Measurements from ENCODE around the gene LRP1-AS.

LRP1-AS gene

GRCh38 chr12:57180321-57180989 is 33.0 kb upstream of the LRP1-AS start:
- DNase-seq (ENCODE audit: low read depth in 2 of 3, low spot score in 2 of 3) = no peak

DNA sequence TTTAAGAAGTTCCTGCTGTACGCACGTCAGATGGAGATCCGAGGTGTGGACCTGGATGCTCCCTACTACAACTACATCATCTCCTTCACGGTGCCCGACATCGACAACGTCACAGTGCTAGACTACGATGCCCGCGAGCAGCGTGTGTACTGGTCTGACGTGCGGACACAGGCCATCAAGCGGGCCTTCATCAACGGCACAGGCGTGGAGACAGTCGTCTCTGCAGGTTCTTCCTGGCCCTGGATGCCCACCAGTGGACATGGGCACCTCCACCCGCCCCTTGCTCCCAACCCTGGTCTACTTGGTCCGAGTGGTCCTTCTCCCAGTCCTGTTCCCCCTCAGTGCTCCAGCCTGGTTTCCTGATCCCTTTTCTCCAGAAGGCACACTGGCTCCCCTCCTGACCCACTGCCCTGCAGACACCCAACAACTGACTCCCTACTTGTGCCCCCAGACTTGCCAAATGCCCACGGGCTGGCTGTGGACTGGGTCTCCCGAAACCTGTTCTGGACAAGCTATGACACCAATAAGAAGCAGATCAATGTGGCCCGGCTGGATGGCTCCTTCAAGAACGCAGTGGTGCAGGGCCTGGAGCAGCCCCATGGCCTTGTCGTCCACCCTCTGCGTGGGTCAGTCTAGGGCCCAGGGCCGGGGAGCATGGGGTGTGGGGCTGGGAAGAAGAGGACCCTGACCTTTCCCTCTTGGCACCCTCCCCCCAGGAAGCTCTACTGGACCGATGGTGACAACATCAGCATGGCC is 32.1 kb upstream of the LRP1-AS start:
- no peak for DNase-seq (ENCODE audit: low read depth in 2 of 3, low spot score in 2 of 3)

DNA sequence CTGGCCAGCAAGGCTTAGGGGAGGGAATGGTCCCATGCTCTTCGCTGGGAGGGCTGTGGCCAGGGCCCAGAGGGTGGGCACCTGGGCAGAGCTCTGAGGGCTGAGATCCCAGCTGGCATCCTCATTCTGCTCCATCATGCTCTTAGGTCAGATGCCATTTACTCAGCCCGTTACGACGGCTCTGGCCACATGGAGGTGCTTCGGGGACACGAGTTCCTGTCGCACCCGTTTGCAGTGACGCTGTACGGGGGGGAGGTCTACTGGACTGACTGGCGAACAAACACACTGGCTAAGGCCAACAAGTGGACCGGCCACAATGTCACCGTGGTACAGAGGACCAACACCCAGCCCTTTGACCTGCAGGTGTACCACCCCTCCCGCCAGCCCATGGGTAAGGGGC is 30.8 kb upstream of the LRP1-AS start:
- DNase-seq (ENCODE audit: low read depth in 2 of 3, low spot score in 2 of 3) = no peak

DNA sequence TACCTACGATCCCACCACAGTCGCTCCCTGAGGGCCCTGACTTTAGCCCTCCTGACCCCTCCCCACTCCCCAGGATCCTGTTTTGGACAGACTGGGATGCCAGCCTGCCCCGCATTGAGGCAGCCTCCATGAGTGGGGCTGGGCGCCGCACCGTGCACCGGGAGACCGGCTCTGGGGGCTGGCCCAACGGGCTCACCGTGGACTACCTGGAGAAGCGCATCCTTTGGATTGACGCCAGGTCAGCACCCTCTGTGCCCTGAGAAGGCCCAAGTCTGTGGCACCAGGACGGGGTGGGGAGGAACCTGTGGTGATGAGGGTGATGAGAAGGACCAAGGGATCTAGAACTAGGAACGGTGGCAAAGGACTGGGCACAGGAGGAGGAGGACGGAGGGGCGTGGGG is 29.9 kb upstream of the LRP1-AS start:
- DNase-seq (ENCODE audit: low read depth in 2 of 3, low spot score in 2 of 3) = no peak

DNA sequence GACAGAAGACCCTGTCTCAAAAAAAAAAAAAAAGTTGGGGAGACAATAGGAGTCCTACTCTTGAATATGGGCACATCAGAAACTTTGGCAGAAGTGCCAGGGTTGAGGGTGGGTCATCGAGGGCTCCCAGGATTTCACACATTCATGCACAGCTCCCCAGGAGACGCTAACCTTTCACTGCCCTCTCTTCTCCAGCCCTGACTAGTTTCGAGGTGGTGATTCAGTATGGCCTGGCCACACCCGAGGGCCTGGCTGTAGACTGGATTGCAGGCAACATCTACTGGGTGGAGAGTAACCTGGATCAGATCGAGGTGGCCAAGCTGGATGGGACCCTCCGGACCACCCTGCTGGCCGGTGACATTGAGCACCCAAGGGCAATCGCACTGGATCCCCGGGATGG is 29.4 kb upstream of the LRP1-AS start:
- no peak for DNase-seq (ENCODE audit: low read depth in 2 of 3, low spot score in 2 of 3)

DNA sequence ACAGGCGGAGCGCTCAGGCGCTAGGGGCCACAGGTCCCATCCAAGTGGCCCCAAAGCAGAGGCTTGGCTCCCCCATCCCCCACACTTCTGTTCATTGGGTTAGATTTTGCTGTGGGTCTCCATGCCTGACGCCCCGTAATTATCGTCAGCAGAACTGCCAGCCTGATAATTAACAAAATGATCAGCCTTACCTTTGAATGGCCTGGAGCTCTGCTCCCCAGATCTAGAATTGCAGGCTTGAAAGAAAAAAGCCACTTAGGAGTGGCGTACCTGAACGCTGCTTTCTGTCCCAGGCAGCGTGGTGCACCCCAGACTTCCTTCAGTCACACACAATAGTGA is 28.7 kb upstream of the LRP1-AS start:
- DNase-seq (ENCODE audit: low read depth in 2 of 3, low spot score in 2 of 3) = no peak

DNA sequence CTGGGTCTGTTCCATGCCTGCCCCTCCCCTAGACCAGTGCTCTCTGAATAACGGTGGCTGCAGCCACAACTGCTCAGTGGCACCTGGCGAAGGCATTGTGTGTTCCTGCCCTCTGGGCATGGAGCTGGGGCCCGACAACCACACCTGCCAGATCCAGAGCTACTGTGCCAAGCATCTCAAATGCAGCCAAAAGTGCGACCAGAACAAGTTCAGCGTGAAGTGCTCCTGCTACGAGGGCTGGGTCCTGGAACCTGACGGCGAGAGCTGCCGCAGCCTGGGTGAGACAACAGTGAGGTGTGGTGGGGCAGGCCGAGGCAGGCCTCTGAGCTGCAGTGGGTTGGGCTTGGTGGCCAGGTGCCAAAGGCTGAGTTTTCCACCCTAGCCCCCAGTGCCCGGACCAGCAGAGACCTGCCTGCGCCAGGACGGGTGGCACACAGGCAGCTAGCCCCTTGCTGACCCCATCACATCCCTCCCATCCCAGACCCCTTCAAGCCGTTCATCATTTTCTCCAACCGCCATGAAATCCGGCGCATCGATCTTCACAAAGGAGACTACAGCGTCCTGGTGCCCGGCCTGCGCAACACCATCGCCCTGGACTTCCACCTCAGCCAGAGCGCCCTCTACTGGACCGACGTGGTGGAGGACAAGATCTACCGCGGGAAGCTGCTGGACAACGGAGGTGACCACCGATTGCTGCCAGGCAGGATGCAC is 28.2 kb upstream of the LRP1-AS start:
- DNase-seq (ENCODE audit: low read depth in 2 of 3, low spot score in 2 of 3) = peak in 2 of 3 experiments; percentile 43 to 63

DNA sequence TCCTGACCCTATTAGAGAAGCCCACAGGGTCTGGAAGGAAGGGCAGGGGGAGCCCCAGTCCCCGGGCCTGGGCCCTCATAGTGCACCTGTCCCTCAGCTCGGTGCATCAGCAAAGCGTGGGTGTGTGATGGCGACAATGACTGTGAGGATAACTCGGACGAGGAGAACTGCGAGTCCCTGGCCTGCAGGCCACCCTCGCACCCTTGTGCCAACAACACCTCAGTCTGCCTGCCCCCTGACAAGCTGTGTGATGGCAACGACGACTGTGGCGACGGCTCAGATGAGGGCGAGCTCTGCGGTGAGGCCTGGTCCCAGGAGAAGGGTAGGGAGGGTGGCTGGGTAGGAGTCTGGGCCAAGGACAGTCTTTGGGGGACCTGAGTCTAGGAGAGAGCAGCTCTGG is 26.3 kb upstream of the LRP1-AS start:
- no peak for DNase-seq (ENCODE audit: low read depth in 2 of 3, low spot score in 2 of 3)

- DNase-seq (ENCODE audit: low read depth in 2 of 3, low spot score in 2 of 3) = no peak
These were observed 25.7 kb upstream of the LRP1-AS start for GRCh38 chr12:57173089-57173488.

- DNase-seq (ENCODE audit: low read depth in 2 of 3, low spot score in 2 of 3) = no peak
These were observed 24.2 kb upstream of the LRP1-AS start for GRCh38 chr12:57171668-57172067.

GRCh38 chr12:57170927-57171326 is 23.5 kb upstream of the LRP1-AS start:
- no peak for DNase-seq (ENCODE audit: low read depth in 2 of 3, low spot score in 2 of 3)

DNA sequence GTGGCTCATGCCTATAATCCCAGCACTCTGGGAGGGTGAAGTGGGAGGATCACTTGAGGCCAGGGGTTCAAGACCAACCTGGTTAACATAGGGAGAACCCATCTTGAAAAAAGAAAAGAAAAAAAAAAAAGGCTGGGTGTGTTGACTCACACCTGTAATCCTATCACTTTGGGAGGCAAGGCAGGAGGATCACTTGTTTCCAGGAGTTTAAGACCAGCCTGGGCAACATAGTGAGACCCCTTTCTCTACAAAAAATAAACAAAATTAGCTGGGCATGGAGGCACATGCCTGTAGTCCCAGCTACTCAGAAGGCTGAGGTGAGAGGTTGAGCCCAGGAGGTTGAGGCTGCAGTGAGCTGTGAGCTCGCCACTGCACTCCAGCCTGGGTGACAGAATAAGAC is 23.0 kb upstream of the LRP1-AS start:
- DNase-seq (ENCODE audit: low read depth in 2 of 3, low spot score in 2 of 3) = no peak

DNA sequence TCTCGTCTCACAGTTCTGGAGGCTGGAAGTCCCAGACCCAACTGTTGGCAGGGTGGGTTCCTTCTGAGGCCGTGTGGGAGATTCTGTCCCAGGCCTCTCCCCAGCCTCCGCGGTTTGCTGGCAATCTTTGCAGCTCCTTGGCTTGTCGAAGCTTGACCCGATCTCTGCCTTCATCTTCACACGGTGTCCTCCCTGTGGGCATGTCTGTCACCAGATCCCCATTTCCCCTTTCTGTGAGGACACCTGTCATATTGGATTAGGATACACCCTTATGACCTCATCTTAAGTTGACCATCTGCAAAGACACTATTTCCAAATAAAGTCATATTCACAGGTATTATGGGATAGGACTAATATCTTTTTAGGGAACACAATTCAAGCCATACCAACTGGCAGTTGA is 22.6 kb upstream of the LRP1-AS start:
- no peak for DNase-seq (ENCODE audit: low read depth in 2 of 3, low spot score in 2 of 3)

DNA sequence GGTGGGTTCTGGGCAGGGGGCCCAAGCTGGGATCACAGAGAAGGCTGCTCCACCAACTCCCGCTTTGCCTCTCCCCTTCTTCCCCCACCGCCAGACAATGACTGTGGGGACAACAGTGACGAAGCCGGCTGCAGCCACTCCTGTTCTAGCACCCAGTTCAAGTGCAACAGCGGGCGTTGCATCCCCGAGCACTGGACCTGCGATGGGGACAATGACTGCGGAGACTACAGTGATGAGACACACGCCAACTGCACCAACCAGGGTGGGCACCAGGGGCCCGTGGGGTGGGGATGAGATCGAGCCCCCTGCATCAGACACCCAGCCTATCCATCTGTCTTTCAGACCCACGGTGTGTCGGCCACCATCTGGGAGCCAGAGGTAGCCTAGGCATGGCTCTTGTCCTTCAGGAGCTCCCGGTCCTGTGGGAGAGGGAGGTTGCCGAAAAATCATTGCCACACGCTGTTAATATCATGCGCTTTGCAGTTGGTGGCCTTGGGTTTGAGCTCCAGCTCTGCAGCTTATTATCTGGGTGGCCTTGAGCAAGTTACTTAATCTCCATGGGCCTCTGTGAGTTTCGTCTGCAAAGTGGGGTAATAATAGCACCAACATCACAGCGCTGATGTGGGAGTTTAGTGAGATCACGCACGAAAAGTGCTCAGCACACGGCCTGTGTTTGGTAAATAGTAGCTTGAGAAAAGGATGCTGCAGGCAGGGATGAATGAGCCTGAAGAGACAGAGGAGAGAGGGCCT is 21.8 kb upstream of the LRP1-AS start:
- DNase-seq (ENCODE audit: low read depth in 2 of 3, low spot score in 2 of 3) = no peak

DNA sequence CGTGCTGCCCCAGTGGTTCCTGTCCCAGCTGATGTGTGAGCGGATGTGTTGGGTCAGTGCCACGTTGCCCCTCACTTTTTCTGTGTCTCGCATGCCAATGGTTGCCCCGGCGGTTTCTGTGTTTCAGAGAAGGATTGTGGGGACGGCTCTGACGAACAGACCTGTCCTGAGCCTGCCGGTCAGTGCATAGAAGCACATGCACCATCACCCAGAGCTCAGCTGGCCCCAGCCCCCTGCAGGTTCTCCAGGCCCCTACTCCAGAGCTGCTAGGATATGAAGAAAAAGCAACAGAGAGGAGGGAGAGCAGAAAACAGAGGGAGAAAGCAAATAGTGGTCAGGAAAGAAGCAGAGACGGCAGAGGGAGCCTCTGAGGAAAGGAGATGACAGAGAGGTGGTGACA is 20.6 kb upstream of the LRP1-AS start:
- no peak for DNase-seq (ENCODE audit: low read depth in 2 of 3, low spot score in 2 of 3)

DNA sequence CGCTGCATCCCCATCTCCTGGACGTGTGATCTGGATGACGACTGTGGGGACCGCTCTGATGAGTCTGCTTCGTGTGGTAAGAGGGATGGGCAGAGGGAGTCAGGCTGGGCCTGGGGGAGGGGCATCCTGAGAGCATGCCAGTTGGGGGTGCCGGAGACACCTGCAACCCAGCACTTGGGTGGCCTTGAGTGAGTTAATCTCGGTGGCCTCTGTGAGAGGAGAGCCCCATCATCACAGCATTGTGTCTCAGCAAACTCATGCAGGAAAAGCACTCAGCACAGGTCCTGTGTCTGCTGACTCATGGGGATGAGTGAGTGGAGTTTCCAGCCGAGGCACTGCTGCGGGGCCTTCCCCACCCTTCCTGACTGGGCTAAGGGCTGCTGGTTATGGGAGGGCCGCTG is 19.6 kb upstream of the LRP1-AS start:
- peak in 1 of 3 experiments; percentile 16 for DNase-seq (ENCODE audit: low read depth in 2 of 3, low spot score in 2 of 3)

- no peak for DNase-seq (ENCODE audit: low read depth in 2 of 3, low spot score in 2 of 3)
These were observed 18.3 kb upstream of the LRP1-AS start for GRCh38 chr12:57165741-57166140.

GRCh38 chr12:57164966-57165625 is 17.7 kb upstream of the LRP1-AS start:
- DNase-seq (ENCODE audit: low read depth in 2 of 3, low spot score in 2 of 3) = no peak

DNA sequence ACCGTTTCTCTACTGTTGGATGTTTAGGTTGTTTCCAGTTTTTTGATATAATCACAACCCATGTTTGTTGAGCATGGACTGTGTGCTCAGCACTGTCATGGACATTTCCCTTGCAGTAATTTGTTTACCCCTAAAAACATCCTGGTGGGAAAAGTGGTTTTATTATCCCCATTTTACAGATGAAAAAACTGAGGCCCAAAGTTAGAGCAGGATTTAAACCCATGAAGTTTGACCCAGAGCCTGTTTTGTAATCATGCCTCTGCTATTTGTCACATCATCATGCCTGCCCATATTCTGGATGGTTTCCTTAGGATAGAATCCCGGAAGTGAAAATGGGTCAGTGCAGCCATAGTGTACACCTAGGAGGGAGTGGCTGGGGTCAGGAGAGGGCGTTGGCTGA is 17.0 kb upstream of the LRP1-AS start:
- DNase-seq (ENCODE audit: low read depth in 2 of 3, low spot score in 2 of 3) = no peak

DNA sequence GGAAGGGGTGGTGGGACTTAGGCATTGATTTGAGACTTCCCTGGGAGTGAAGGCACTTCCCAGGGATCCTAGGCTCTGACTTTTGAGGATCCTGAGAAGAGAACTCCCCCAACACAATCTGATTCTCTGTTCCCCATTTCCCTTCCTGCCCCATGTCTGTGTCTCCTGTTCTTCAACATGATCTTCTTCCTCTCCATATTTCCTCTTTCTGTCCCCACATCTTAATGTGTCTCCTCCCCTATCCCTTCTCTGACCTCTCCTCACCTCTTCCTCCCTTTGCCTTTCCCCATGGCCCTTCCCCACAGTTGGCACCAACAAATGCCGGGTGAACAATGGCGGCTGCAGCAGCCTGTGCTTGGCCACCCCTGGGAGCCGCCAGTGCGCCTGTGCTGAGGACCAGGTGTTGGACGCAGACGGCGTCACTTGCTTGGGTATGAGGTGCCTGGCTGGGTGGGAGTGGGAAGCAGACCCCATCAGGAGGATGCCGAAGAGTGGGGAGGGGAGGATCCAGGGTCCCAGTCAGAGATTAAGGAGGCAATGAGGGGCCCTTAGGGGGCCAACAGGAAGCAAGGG is 15.2 kb upstream of the LRP1-AS start:
- no peak for DNase-seq (ENCODE audit: low read depth in 2 of 3, low spot score in 2 of 3)

DNA sequence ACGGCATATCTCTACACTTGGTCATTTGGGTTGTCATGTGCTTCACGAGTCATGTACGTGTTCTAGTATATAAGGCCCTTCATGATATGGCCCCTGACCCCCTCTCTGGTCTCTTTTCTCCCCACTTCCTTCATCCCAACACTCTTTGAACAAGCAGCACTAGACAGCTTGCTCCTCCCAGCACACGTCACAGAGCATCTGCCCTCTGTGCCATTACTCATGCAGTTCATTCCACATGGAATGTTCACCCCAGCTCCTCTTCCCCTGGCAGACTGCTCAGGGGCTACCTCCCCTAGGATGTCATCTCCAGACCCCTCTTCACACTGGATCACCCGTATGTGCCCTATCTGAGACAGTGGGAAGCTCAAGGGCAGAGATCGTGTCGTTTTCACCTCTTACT is 14.1 kb upstream of the LRP1-AS start:
- no peak for DNase-seq (ENCODE audit: low read depth in 2 of 3, low spot score in 2 of 3)
